ENCODE data around the gene MRPS5.

MRPS5 gene

DNA sequence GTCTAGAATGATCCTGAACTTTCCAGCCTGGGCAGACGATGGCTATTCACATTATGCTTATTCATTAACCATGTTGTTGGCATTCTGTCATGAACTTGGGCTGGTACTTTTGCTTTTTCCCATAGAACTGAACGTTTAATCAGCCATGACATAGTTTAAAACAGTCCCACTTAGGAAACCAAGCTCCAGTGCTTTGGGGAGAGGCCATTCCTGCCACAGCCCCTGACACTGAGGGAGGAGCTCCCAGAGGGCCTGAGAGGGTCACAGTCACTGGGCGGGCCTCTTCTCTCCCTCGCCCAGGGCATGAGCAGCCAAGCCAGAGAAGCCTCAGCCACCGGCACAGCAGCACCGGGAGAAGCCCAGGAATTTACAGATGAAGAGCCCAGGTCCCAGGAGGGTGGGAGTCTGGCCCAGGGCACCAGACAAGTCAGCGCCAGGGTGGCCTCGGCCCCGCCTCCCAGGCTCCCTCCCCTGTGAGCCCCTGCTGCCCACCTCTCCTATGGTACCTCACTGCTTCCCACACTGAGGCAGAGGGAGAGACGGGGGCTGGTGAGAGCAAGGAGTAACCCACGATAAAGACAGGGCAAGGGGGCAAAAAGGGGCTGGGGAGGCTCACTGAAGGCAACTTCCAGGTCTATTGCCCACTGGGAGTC lies 62.5 kb downstream of the MRPS5 start:
- Mint-ChIP-seq H3K27ac (no peak overlapping the region), H3K36me3 (no peaks in the 10 kb centered on the region), H3K9me3 (ENCODE audit: low read depth) (no peaks in the 10 kb centered on the region), H3K27me3 (no peaks in the 10 kb centered on the region), H3K4me1 (ENCODE audit: low read depth) (peaks cover 59% of the 10 kb centered on the region), H3K4me3 (no peak overlapping the region)

DNA sequence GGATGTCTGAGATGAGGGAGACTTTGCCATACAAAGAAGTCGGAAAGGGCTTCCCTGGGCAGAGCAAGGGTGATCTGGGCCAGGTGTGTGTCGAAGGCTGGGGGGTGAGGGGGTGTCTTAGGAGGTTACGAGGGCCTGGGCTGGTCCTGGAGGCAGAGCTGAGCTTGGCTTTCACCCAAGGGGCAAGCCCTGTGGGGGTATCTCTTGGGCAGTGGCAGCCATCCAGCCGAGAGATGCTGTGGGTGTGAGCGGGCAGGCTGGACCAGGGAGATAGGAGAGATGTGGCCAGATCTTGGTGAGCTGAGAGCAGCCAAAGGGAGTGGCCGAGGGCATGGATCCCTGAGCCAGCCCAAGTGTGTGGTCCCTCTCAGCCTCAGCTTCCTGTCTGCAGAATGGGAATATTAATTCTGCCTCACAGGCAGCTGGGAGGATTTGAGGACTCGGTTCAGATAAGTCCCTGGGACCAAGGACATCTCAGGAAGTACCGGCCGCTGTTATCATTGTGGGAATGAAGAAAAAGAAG lies 63.1 kb downstream of the MRPS5 start:
- Mint-ChIP-seq H3K27me3 (no peaks in the 10 kb centered on the region), H3K4me1 (ENCODE audit: low read depth) (peaks cover 60% of the 10 kb centered on the region), H3K9me3 (ENCODE audit: low read depth) (no peaks in the 10 kb centered on the region), H3K4me3 (no peak overlapping the region), H3K36me3 (peaks cover 2% of the 10 kb centered on the region), H3K27ac (no peak overlapping the region)

DNA sequence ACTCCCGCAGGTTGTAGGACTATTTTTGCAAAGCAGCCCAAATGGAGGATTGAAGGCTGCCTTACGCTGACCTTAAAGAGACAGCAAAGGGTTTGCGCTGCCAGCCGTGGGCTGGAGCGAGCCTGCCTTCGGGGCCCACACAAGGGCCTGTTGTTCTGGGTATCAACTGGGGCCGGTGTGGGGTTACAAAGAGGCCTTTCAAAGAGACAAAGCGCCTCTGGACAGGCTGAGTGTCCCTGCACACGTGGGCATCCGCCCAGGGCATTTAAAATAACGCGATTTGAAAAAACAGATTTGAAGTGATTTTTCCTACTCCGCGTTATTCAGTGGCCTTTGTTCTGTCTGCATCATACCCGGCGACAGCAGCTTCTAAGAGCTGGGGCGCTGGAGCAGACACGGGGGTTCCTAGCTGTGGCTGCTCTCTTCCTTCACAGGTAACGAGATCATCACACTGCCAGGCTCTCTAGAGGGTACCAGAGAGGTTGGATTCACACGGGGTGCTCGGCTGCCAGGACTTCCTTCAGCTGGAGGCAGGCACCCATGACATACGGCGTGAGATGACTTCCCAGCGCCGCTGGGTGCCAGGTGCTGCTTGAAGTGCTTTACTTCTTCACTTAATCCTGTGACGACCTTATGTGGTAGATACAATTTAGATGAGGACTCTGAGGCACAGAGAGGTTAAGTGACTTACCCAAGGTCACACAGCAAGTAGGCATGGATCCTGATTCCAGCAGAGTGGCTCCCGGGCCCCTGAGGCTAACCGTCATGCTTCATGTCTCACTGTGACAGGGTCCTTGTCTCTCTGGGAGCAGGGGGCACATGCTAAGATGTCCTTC lies 63.9 kb downstream of the MRPS5 start:
- peaks cover 61% of the 10 kb centered on the region for H3K4me1 Mint-ChIP-seq (ENCODE audit: low read depth)
- H3K9me3 Mint-ChIP-seq (ENCODE audit: low read depth), result no peaks in the 10 kb centered on the region
- H3K27me3 Mint-ChIP-seq, result no peaks in the 10 kb centered on the region
- peaks cover 3% of the 10 kb centered on the region for H3K36me3 Mint-ChIP-seq
- no peak overlapping the region for H3K27ac Mint-ChIP-seq
- H3K4me3 Mint-ChIP-seq, result no peak overlapping the region

DNA sequence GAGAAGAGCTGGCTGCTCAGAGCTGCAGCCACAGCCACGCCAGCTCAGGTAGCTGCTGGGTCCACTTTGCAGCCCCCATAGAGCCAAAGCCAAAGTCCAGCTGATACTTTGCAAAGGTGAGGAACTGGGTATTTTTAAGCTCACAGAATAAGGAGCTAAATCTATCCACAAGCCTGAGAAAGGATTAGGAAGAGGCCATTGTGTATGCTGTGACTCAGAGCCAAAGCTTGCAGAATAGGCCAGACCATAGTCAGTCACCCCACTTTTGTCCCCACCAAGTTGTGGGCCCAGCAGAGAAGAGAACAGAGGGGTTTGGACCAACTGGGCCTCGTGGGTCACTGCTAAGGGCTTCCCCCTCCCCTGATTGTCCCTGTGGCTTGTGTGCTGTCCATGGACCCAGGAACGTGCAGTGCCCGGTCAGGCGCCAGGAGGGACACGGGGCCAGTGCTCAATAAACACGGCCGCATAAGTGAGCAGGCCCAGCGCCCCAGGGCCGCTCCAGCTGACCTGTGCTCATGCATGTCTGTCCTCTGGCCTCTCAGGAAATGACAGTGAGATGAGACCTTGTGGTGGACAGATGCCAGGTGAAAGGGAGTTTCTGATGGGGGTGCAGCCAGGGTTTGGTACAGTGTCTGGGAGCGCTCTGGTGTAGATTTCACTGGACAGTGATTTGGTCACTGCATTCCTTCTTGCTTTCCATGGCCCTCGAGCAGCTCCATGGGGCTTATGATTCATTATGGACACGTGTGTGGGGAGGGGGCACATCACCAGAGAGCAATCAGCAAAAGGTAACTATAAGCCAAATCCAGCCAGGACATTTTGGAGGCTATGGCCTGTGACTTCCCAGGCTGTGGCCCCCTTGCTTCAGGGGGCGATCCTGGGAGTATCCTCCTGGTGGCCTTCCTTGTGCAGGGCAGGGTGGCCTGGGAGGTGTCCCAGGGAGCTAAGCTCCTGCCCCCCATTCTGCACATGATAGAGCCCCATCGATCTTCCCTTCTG lies 64.8 kb downstream of the MRPS5 start:
- Mint-ChIP-seq H3K4me1 (ENCODE audit: low read depth) (peaks cover 60% of the 10 kb centered on the region), H3K27ac (peak overlapping the region; percentile 22), H3K4me3 (no peak overlapping the region), H3K9me3 (ENCODE audit: low read depth) (no peaks in the 10 kb centered on the region), H3K36me3 (peaks cover 3% of the 10 kb centered on the region), H3K27me3 (no peaks in the 10 kb centered on the region)

DNA sequence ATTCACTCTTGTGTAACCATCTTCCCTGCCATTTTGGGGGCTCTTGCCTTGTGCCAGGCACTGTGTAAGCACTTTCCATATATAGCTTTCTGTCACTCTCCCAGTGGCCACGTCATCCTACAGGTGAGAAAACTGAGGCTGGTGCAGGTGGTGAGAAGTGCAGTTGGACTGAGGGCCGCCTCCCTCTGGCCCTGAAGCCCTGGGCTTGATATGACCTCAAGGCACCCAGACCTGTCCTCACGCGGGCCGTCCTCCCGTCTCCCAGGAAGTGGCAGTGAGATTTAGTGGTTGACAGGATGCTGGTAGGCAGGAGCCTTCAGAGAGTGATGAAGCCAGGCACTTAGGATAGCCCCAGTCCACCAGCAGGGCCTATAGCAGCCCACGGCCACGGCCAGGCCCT lies 65.6 kb downstream of the MRPS5 start:
- H3K4me1 Mint-ChIP-seq (ENCODE audit: low read depth), result peaks cover 61% of the 10 kb centered on the region
- H3K4me3 Mint-ChIP-seq, result no peak overlapping the region
- H3K36me3 Mint-ChIP-seq, result peaks cover 3% of the 10 kb centered on the region
- no peaks in the 10 kb centered on the region for H3K9me3 Mint-ChIP-seq (ENCODE audit: low read depth)
- H3K27me3 Mint-ChIP-seq, result no peaks in the 10 kb centered on the region
- H3K27ac Mint-ChIP-seq, result peak overlapping the region; percentile 16

DNA sequence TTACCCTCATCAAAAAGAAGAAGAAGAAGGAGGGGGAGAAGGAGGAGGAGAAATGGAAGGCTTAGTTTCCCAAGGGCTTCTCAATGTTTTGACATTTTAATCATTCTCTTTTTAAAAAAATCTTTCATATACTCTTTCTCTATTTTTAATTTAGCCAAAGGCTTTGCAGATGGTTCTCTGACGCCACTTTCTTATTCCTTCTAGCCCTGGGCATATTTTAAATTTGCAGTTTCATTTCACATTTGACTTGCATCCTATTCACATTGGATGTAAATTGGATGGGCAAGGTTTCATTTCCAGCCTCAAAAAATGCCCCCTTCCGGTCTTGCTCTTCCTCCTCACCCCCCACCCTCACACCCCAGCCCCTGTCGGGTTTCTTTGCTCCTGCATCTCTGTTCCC lies 66.3 kb downstream of the MRPS5 start:
- H3K9me3 Mint-ChIP-seq (ENCODE audit: low read depth), result no peaks in the 10 kb centered on the region
- H3K36me3 Mint-ChIP-seq, result peaks cover 4% of the 10 kb centered on the region
- H3K27me3 Mint-ChIP-seq, result no peaks in the 10 kb centered on the region
- H3K4me1 Mint-ChIP-seq (ENCODE audit: low read depth), result peaks cover 66% of the 10 kb centered on the region
- H3K4me3 Mint-ChIP-seq, result peak overlapping the region; percentile 44
- H3K27ac Mint-ChIP-seq, result peak overlapping the region; percentile 72

DNA sequence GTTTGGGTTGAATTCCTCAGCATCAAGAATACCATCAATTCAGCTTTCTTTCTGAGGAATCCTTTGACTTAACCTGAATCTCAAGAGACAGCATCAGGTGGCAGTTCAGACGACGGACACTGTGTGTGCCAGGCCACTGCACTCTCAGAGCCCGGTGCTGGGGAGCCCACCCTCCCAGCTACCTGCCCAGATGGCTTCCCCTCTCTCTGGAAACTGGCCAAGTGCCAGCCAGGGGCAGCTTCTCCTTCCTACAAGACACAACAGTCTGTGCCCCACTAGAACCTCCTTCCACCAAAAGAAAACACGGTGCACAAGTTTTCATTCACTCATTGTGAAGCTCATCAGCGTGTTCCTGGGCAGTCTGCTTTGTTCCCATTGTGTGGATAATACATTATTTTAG lies 67.6 kb downstream of the MRPS5 start:
- Mint-ChIP-seq H3K27ac (peak overlapping the region; percentile 90), H3K9me3 (ENCODE audit: low read depth) (no peaks in the 10 kb centered on the region), H3K27me3 (no peaks in the 10 kb centered on the region), H3K36me3 (peaks cover 5% of the 10 kb centered on the region), H3K4me1 (ENCODE audit: low read depth) (peaks cover 72% of the 10 kb centered on the region), H3K4me3 (no peak overlapping the region)

DNA sequence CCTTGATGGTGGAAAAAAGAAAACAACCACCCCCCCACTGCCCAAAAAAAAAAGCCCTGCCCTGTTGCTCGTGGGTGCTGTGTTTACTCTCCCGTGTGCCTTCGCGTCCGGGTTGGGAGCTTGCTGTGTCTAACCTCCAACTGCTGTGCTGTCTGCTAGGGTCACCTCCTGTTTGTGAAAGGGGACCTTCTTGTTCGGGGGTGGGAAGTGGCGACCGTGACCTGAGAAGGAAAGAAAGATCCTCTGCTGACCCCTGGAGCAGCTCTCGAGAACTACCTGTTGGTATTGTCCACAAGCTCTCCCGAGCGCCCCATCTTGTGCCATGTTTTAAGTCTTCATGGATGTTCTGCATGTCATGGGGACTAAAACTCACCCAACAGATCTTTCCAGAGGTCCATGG lies 68.1 kb downstream of the MRPS5 start:
- no peaks in the 10 kb centered on the region for H3K27me3 Mint-ChIP-seq
- H3K9me3 Mint-ChIP-seq (ENCODE audit: low read depth), result no peaks in the 10 kb centered on the region
- peaks cover 5% of the 10 kb centered on the region for H3K36me3 Mint-ChIP-seq
- H3K4me3 Mint-ChIP-seq, result peak overlapping the region; percentile 55
- peak overlapping the region; percentile 90 for H3K27ac Mint-ChIP-seq
- H3K4me1 Mint-ChIP-seq (ENCODE audit: low read depth), result peaks cover 76% of the 10 kb centered on the region

DNA sequence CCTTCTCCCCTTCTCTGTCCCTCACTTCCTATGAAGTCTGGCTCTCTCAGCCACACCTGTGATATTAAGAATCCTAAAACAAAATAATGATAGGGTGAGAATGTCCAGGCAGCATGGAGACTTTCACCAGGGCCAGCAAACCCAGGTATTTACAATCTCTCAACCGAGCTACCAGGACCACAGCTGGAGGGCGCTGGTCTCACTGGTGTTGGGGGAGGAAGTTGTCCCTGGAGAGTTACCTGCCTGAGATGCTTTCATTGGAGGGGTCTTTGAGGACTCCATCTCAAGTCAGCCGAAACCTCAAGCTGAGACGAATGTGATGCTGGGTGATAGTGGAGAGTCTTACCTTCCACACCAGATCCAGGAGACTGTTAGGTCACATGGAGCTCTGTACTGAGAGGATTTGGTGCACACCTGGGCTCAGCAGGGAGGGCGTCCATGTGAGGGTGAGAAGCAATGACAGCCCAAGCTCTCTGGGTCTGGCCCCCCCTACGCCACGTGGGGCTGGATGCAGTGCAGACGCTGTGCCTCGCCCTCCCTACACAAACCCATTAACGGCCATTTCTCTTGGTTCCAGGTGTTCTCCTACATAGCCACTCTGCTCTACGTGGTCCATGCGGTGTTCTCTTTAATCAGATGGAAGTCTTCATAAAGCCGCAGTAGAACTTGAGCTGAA lies 68.7 kb downstream of the MRPS5 start:
- Mint-ChIP-seq H3K27me3 (no peaks in the 10 kb centered on the region), H3K4me3 (no peak overlapping the region), H3K27ac (peak overlapping the region; percentile 54), H3K4me1 (ENCODE audit: low read depth) (peaks cover 77% of the 10 kb centered on the region), H3K9me3 (ENCODE audit: low read depth) (no peaks in the 10 kb centered on the region), H3K36me3 (peaks cover 5% of the 10 kb centered on the region)

DNA sequence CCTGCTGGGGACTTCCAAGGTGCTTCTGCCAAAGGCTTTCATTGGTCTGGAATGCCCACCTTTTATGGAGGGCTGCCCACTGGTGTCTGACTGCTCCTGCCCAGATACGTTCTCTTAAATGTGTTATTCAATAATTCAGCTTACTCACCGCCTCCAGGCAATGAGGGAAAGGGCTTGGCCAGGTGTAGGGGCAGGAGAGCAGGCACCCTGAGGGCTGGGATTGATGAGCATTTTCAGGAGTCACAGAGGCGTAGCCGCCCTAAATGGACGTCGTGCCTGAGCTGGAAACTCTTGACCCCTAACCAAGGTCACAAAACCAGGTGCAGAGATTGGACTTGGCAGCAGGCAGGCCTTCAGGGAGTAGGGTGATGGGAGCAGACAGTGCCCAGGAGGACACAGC lies 69.3 kb downstream of the MRPS5 start:
- H3K4me1 Mint-ChIP-seq (ENCODE audit: low read depth), result peaks cover 83% of the 10 kb centered on the region
- peaks cover 5% of the 10 kb centered on the region for H3K36me3 Mint-ChIP-seq
- peak overlapping the region; percentile 58 for H3K27ac Mint-ChIP-seq
- no peaks in the 10 kb centered on the region for H3K27me3 Mint-ChIP-seq
- H3K4me3 Mint-ChIP-seq, result no peak overlapping the region
- no peaks in the 10 kb centered on the region for H3K9me3 Mint-ChIP-seq (ENCODE audit: low read depth)

DNA sequence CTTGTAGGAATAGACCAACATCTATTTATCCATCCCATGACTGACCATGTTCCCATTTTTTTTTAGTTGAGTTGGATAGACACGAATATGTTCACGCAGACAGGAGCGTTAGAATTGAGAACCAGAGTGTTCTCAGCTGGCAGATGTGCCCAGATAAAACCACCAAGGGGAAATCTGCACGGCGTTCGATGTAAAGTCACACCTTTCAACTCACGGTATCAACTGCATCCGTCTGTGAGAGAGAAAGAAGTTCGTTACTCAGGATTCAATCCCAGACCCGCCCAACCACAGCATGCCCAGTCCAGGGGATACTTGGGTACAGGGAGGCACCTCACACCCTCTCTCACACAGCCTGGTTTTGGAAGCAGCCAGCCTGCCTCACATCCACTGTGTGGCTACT lies 70.0 kb downstream of the MRPS5 start:
- H3K4me3 Mint-ChIP-seq, result peak overlapping the region; percentile 4
- peak overlapping the region; percentile 65 for H3K27ac Mint-ChIP-seq
- peaks cover 5% of the 10 kb centered on the region for H3K36me3 Mint-ChIP-seq
- H3K4me1 Mint-ChIP-seq (ENCODE audit: low read depth), result peaks cover 85% of the 10 kb centered on the region
- no peaks in the 10 kb centered on the region for H3K27me3 Mint-ChIP-seq
- no peaks in the 10 kb centered on the region for H3K9me3 Mint-ChIP-seq (ENCODE audit: low read depth)

DNA sequence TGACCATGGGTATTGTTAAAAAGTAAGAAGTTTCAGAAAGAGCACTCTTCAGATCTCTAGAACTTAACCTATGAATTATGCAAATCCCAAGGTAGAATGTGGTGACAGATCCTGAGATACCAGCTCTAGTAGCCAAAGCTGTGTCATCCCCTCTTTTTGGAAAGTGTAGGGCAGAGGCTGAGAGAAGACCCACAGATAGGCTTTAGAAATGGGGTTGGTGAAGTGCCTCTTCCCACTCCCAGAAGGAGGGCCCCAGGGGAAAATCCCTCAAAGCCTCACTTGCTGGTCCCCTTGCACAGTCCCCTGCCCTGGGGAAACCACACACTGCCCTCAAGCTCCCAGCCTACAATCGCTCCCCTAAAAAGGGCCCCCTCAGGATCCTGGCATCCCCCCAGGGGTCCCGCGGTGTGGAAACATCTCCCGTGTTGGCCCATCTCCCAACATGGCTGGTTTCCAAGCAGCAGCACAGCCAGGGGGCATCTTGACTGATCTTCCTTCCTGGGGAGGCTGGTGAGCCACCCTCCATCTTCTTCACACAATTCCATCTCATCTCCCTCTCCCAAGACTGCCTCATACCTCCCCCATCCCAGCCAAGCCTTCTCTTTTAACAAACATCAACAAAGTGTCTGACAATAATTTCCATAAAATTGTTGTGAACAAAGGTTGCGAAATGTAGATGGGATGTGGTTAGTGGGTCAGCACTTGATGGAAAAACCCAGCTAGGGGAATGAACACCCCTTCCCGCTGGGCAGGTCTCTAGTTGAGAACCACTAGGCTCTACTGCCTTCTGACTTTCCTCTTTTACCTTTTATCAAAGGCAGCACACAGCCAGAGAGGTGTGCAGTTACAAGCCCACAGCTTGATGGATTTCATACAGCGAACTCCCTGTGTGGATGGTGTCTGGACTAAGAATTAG lies 71.0 kb downstream of the MRPS5 start:
- Mint-ChIP-seq H3K4me1 (ENCODE audit: low read depth) (peaks cover 85% of the 10 kb centered on the region), H3K4me3 (no peak overlapping the region), H3K9me3 (ENCODE audit: low read depth) (no peaks in the 10 kb centered on the region), H3K27me3 (no peaks in the 10 kb centered on the region), H3K27ac (peak overlapping the region; percentile 72), H3K36me3 (peaks cover 5% of the 10 kb centered on the region)

DNA sequence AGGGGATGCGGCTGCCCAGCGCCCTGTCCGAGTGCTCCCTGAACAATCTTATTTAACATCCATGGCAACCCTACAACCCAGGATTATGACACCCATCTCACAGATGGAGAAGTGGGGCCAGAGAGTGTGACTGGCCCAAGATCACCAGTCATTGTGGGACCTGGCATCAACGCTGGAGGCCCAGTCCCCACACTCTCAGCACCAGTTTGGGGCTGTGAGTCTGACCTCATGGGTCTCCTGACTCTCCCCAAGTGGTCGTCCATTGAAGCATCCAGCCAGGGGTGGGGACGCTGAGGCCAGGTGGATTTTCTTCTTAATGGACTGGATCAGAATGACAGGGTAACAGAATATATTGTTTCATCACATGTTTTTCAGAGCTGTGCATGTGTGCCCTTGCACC lies 71.6 kb downstream of the MRPS5 start:
- peaks cover 5% of the 10 kb centered on the region for H3K36me3 Mint-ChIP-seq
- H3K27ac Mint-ChIP-seq, result peak overlapping the region; percentile 72
- no peaks in the 10 kb centered on the region for H3K9me3 Mint-ChIP-seq (ENCODE audit: low read depth)
- H3K27me3 Mint-ChIP-seq, result no peaks in the 10 kb centered on the region
- H3K4me3 Mint-ChIP-seq, result no peak overlapping the region
- peaks cover 80% of the 10 kb centered on the region for H3K4me1 Mint-ChIP-seq (ENCODE audit: low read depth)

Data from activated naive CD8-positive, alpha-beta T cell (primary cell).